ENCODE results near the gene SUGCT. TPM values are rescaled to one million over a fixed set of nuclear protein-coding genes. Genes with fewer than 3 reads are reported as not detected.

SUGCT gene
- total RNA-seq, 1 experiment from 2014 or later, result 9.9 TPM

DNA sequence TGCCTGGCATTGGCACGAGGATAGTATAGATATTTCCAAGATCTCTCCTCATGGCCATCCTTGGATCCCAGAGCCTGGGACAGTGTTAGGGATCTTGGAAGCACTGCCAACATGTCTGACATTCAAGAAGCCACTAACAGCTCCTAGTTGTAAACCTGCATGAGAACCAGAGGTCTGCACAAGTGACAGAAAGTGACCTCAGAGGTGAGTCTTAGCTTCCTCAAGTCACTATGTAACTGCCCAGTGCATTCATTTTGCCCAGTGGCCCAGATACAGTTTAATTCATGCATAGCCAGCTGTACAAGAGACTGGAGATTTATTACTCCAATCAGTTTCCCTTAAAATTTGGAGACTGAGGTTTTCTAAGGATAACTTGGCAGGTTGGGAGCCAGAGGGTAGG, 16.7 kb downstream of the SUGCT start:
- ChIA-PET POLR2A (no interaction called here), CTCF (no interaction called here)
- H3K27me3 ChIP-seq (replicated peaks; ENCODE audit: control insufficient read depth, insufficient read depth, low read length), result no peaks in the 10 kb centered on the region
- Mint-ChIP-seq H3K36me3 (ENCODE audit: insufficient read depth, unreplicated experiment) (no peaks in the 10 kb centered on the region), H3K27ac (ENCODE audit: unreplicated experiment) (no peak overlapping the region), H3K4me3 (ENCODE audit: unreplicated experiment) (no peak overlapping the region), H3K9me3 (ENCODE audit: unreplicated experiment) (peaks cover 21% of the 10 kb centered on the region), H3K27me3 (ENCODE audit: insufficient read depth, unreplicated experiment) (no peaks in the 10 kb centered on the region), H3K4me1 (ENCODE audit: low read depth, unreplicated experiment) (no peaks in the 10 kb centered on the region)
- peaks cover 11% of the 10 kb centered on the region for H3K4me1 ChIP-seq
- no peak overlapping the region for H3K4me3 ChIP-seq (ENCODE audit: low read depth, low read length)
- no peaks in the 10 kb centered on the region for H3K36me3 ChIP-seq (ENCODE audit: control insufficient read depth, insufficient read depth, low read length)
- intact Hi-C loops (cut with micrococcal nuclease; ENCODE audit: unreplicated experiment), result no loop called here
- BruUV-seq (replicated peaks), result no TSS peak
- H3K9me3 ChIP-seq, result 0 out of 2 replicates have a peak, but pooled peaks cover 2% of the 10 kb centered on the region
- DNase-seq, result no peak
- TF ChIP-seq, protein P1, sequence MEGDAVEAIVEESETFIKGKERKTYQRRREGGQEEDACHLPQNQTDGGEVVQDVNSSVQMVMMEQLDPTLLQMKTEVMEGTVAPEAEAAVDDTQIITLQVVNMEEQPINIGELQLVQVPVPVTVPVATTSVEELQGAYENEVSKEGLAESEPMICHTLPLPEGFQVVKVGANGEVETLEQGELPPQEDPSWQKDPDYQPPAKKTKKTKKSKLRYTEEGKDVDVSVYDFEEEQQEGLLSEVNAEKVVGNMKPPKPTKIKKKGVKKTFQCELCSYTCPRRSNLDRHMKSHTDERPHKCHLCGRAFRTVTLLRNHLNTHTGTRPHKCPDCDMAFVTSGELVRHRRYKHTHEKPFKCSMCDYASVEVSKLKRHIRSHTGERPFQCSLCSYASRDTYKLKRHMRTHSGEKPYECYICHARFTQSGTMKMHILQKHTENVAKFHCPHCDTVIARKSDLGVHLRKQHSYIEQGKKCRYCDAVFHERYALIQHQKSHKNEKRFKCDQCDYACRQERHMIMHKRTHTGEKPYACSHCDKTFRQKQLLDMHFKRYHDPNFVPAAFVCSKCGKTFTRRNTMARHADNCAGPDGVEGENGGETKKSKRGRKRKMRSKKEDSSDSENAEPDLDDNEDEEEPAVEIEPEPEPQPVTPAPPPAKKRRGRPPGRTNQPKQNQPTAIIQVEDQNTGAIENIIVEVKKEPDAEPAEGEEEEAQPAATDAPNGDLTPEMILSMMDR (IDR thresholded peaks at IDR 0.05; ENCODE audit: insufficient read depth in 1 of 2, low read depth in 1 of 2, low read length in 1 of 2, severe bottlenecking in 1 of 2, unreplicated experiment in 1 of 2), result no peak

DNA sequence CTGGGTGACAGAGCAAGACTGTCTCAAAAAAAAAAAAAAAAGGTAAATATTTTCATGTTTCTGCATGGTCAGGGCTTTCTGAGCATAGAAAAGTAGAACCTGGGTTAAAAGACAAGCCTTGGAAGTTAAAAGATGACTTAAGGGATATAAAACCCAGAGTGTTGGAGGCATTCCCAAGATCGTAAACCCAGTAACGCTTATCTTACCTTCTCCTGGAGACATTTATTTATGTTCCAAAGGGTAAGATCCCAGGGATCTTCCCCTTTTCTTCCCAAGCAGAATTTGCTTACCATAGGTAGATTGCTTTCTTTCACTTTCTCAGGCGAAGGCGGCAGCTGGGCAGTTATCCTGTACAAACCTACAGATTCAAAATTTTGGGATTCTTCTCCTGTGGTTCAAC, 22.2 kb downstream of the SUGCT start:
- Histone ChIP-seq H3K36me3 (ENCODE audit: control insufficient read depth, insufficient read depth, low read length) (no peaks in the 10 kb centered on the region), H3K4me3 (ENCODE audit: low read depth, low read length) (no peak overlapping the region), H3K4me1 (peaks cover 3% of the 10 kb centered on the region), H3K9me3 (no peaks in the 10 kb centered on the region), H3K27me3 (replicated peaks; ENCODE audit: control insufficient read depth, insufficient read depth, low read length) (no peaks in the 10 kb centered on the region)
- TF ChIP-seq, protein P1 (IDR thresholded peaks at IDR 0.05; ENCODE audit: insufficient read depth in 1 of 2, low read depth in 1 of 2, low read length in 1 of 2, severe bottlenecking in 1 of 2, unreplicated experiment in 1 of 2), result no peak
- H3K9me3 Mint-ChIP-seq (ENCODE audit: unreplicated experiment), result no peaks in the 10 kb centered on the region
- ChIA-PET POLR2A (no interaction called here), CTCF (no interaction called here)
- no peaks in the 10 kb centered on the region for H3K27me3 Mint-ChIP-seq (ENCODE audit: insufficient read depth, unreplicated experiment)
- intact Hi-C loops (cut with micrococcal nuclease; ENCODE audit: unreplicated experiment), result no loop called here
- H3K4me3 Mint-ChIP-seq (ENCODE audit: unreplicated experiment), result peak overlapping the region; percentile 11
- H3K27ac Mint-ChIP-seq (ENCODE audit: unreplicated experiment), result no peak overlapping the region
- DNase-seq, result no peak
- no peaks in the 10 kb centered on the region for H3K4me1 Mint-ChIP-seq (ENCODE audit: low read depth, unreplicated experiment)
- BruUV-seq (replicated peaks), result no TSS peak
- H3K36me3 Mint-ChIP-seq (ENCODE audit: insufficient read depth, unreplicated experiment), result no peaks in the 10 kb centered on the region

DNA sequence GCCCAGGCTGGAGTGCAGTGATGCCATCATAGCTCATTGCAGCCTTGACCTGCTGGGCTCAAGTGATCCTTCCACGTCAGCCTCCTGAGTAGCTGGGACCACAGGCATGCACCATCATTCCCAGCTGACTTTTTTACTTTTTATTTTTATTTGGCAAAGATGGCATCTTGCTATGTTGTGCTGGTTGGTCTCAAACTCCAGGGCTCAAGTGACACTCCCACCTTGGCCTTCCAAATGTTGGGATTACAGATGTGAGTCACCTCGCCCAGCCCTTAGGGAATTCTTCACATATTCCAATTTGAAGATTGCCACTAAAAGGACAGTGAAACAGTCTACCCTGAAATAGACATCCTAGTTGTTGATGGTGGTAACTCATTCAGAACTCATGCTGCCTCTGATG, 27.7 kb downstream of the SUGCT start:
- no peak overlapping the region for H3K4me3 Mint-ChIP-seq (ENCODE audit: unreplicated experiment)
- Histone ChIP-seq H3K27me3 (replicated peaks; ENCODE audit: control insufficient read depth, insufficient read depth, low read length) (no peaks in the 10 kb centered on the region), H3K4me3 (ENCODE audit: low read depth, low read length) (no peak overlapping the region), H3K4me1 (no peaks in the 10 kb centered on the region), H3K9me3 (no peaks in the 10 kb centered on the region), H3K36me3 (ENCODE audit: control insufficient read depth, insufficient read depth, low read length) (no peaks in the 10 kb centered on the region)
- ChIA-PET POLR2A (no interaction called here), CTCF (no interaction called here)
- DNase-seq, result no peak
- TF ChIP-seq, protein P1 (IDR thresholded peaks at IDR 0.05; ENCODE audit: insufficient read depth in 1 of 2, low read depth in 1 of 2, low read length in 1 of 2, severe bottlenecking in 1 of 2, unreplicated experiment in 1 of 2), result no peak
- no peaks in the 10 kb centered on the region for H3K27me3 Mint-ChIP-seq (ENCODE audit: insufficient read depth, unreplicated experiment)
- no TSS peak for BruUV-seq (replicated peaks)
- no peaks in the 10 kb centered on the region for H3K36me3 Mint-ChIP-seq (ENCODE audit: insufficient read depth, unreplicated experiment)
- intact Hi-C loops (cut with micrococcal nuclease; ENCODE audit: unreplicated experiment), result no loop called here
- H3K27ac Mint-ChIP-seq (ENCODE audit: unreplicated experiment), result no peak overlapping the region
- no peaks in the 10 kb centered on the region for H3K9me3 Mint-ChIP-seq (ENCODE audit: unreplicated experiment)
- no peaks in the 10 kb centered on the region for H3K4me1 Mint-ChIP-seq (ENCODE audit: low read depth, unreplicated experiment)
